GM23338 (cell line): Measurements from ENCODE around the gene TPCN2.

Source experiments
- CREB1 ChIP-seq: fragments of 250-450 bp; sonication (Bioruptor Pico); IDR thresholded peaks from 2 replicates; pipeline ENCODE4 v1.5.0; 2020; ENCODE audit warnings: low read depth, mild to moderate bottlenecking, moderate library complexity
- CTCF ChIP-seq, 2 experiments: fragments of 200-600 bp in 1 of 2; sonication (generic) in 1 of 2; conservative IDR thresholded peaks; 2 replicates each; pipeline versions ENCODE4 v1.5.1 to v1.6.1; 2016 to 2017; ENCODE audit warnings: antibody characterized with exemption in 2 of 2, low read depth in 2 of 2, mild to moderate bottlenecking in 2 of 2, moderate library complexity in 1 of 2
- ETS1 ChIP-seq: IDR thresholded peaks from 2 replicates; pipeline ENCODE4 v1.6.1; 2016; ENCODE audit warnings: antibody characterized with exemption
- EZH2 ChIP-seq: fragments of 200-600 bp; sonication (generic); IDR thresholded peaks from one replicate; pipeline ENCODE4 v1.8.0; 2017; ENCODE audit warnings: antibody characterized with exemption, mild to moderate bottlenecking, low read depth; ENCODE audit not compliant: unreplicated experiment
- EZH2phosphoT487 ChIP-seq: fragments of 200-600 bp; sonication (generic); IDR thresholded peaks from one replicate; pipeline ENCODE4 v1.8.1; 2018; ENCODE audit warnings: antibody characterized with exemption; ENCODE audit not compliant: unreplicated experiment
- JUNB ChIP-seq: IDR thresholded peaks from one replicate; pipeline ENCODE4 v1.6.1; 2016; ENCODE audit warnings: antibody characterized with exemption; ENCODE audit not compliant: unreplicated experiment
- POLR2AphosphoS5 ChIP-seq: IDR thresholded peaks from 2 replicates; pipeline ENCODE4 v1.6.1; 2016; ENCODE audit warnings: antibody characterized with exemption, low read depth
- REST ChIP-seq: IDR thresholded peaks from one replicate; pipeline ENCODE4 v1.6.1; 2018; ENCODE audit warnings: antibody characterized with exemption; ENCODE audit not compliant: unreplicated experiment
- STAT1 ChIP-seq: IDR thresholded peaks from one replicate; pipeline ENCODE4 v1.6.1; 2016; ENCODE audit warnings: antibody characterized with exemption; ENCODE audit not compliant: unreplicated experiment
- ZNF114 ChIP-seq: fragments of 250-450 bp; sonication (Bioruptor Pico); IDR thresholded peaks from 2 replicates; pipeline ENCODE4 v1.5.0; 2020; ENCODE audit warnings: mild to moderate bottlenecking, moderate library complexity
- ZNF331 ChIP-seq: fragments of 250-450 bp; sonication (Bioruptor Pico); IDR thresholded peaks from 2 replicates; pipeline ENCODE4 v1.5.0; 2020; ENCODE audit warnings: low read depth, mild to moderate bottlenecking, moderate library complexity
- TF ChIP-seq, protein P1 (sequence below): fragments of 250-450 bp; sonication (Bioruptor Pico); IDR thresholded peaks from 2 replicates; pipeline ENCODE4 v1.5.0; 2020; ENCODE audit warnings: mild to moderate bottlenecking, moderate library complexity

- TF ChIP-seq CTCF (conservative IDR thresholded peaks at IDR 0.05; ENCODE audit: low read depth in 2 of 2) (no peak), CREB1 (no peak), REST (no peak), POLR2AphosphoS5 (no peak), EZH2 (no peak), EZH2phosphoT487 (no peak), ZNF331 (CRISPR knock-in tag) (no peak), ETS1 (no peak), ZNF114 (no peak), STAT1 (no peak), JUNB (no peak)
- TF ChIP-seq, protein P1, sequence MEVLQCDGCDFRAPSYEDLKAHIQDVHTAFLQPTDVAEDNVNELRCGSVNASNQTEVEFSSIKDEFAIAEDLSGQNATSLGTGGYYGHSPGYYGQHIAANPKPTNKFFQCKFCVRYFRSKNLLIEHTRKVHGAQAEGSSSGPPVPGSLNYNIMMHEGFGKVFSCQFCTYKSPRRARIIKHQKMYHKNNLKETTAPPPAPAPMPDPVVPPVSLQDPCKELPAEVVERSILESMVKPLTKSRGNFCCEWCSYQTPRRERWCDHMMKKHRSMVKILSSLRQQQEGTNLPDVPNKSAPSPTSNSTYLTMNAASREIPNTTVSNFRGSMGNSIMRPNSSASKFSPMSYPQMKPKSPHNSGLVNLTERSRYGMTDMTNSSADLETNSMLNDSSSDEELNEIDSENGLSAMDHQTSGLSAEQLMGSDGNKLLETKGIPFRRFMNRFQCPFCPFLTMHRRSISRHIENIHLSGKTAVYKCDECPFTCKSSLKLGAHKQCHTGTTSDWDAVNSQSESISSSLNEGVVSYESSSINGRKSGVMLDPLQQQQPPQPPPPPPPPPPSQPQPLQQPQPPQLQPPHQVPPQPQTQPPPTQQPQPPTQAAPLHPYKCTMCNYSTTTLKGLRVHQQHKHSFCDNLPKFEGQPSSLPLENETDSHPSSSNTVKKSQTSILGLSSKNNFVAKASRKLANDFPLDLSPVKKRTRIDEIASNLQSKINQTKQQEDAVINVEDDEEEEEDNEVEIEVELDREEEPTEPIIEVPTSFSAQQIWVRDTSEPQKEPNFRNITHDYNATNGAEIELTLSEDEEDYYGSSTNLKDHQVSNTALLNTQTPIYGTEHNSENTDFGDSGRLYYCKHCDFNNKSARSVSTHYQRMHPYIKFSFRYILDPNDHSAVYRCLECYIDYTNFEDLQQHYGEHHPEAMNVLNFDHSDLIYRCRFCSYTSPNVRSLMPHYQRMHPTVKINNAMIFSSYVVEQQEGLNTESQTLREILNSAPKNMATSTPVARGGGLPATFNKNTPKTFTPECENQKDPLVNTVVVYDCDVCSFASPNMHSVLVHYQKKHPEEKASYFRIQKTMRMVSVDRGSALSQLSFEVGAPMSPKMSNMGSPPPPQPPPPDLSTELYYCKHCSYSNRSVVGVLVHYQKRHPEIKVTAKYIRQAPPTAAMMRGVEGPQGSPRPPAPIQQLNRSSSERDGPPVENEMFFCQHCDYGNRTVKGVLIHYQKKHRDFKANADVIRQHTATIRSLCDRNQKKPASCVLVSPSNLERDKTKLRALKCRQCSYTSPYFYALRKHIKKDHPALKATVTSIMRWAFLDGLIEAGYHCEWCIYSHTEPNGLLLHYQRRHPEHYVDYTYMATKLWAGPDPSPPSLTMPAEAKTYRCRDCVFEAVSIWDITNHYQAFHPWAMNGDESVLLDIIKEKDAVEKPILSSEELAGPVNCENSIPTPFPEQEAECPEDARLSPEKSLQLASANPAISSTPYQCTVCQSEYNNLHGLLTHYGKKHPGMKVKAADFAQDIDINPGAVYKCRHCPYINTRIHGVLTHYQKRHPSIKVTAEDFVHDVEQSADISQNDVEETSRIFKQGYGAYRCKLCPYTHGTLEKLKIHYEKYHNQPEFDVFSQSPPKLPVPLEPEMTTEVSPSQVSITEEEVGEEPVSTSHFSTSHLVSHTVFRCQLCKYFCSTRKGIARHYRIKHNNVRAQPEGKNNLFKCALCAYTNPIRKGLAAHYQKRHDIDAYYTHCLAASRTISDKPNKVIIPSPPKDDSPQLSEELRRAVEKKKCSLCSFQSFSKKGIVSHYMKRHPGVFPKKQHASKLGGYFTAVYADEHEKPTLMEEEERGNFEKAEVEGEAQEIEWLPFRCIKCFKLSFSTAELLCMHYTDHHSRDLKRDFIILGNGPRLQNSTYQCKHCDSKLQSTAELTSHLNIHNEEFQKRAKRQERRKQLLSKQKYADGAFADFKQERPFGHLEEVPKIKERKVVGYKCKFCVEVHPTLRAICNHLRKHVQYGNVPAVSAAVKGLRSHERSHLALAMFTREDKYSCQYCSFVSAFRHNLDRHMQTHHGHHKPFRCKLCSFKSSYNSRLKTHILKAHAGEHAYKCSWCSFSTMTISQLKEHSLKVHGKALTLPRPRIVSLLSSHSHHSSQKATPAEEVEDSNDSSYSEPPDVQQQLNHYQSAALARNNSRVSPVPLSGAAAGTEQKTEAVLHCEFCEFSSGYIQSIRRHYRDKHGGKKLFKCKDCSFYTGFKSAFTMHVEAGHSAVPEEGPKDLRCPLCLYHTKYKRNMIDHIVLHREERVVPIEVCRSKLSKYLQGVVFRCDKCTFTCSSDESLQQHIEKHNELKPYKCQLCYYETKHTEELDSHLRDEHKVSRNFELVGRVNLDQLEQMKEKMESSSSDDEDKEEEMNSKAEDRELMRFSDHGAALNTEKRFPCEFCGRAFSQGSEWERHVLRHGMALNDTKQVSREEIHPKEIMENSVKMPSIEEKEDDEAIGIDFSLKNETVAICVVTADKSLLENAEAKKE (CRISPR knock-in tag): no peak
These were observed 66.2 kb downstream of the TPCN2 start for GRCh38 chr11:69114811-69115523.
